SK-N-MC (cell line): Measurements from ENCODE around the gene RASL11A.

Experiments
- EZH2 ChIP-seq: fragments of 200-600 bp; sonication (generic); IDR thresholded peaks from one replicate; pipeline ENCODE4 v1.6.1; 2017; ENCODE audit warnings: antibody characterized with exemption
- POLR2AphosphoS5 ChIP-seq: IDR thresholded peaks from 2 replicates; pipeline ENCODE4 v1.6.1; 2012; ENCODE audit warnings: mild to moderate bottlenecking, low read depth, low read length, borderline replicate concordance

DNA sequence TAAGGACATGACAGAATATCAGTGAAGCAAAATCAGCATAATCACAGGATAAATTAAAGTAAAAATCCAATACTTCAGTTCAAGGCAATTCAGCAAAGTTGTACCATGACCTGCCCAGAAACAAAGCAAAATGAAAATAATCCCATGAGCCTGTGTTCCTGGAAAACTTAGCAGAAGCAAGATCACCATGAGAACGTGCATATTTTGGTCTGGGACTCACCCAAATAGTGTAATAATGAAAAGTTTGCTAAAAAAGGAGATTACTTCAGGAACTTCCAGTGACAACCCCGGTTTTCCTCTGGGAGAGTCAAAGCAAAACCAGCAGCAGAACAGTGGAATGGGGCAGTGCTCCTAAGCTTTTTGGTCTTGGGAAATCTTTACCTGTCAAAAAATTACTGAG is 34.2 kb upstream of the RASL11A start:
- TF ChIP-seq POLR2AphosphoS5 (no peak), EZH2 (no peak)
